Trophoblast cell (in vitro differentiated cells and primary cell): ENCODE data around the gene CBR1.

Experiments used
- DNase-seq, 2 donors: peaks; one replicate each; pipeline ENCODE4 v3.0.0-alpha.2; 2016
- H2AFZ ChIP-seq: 2 replicates; pipeline ENCODE4 v1.6.1; 2013; ENCODE audit warnings: low read length, moderate library complexity, mild to moderate bottlenecking; ENCODE audit not compliant: insufficient read depth, poor library complexity
- H2AK5ac ChIP-seq: 2 replicates; pipeline ENCODE4 v1.6.1; 2013; ENCODE audit warnings: mild to moderate bottlenecking, low read length
- H2BK120ac ChIP-seq: 2 replicates; pipeline ENCODE4 v1.6.1; 2013; ENCODE audit warnings: low read length, mild to moderate bottlenecking, moderate library complexity; ENCODE audit not compliant: insufficient read depth, poor library complexity
- H2BK12ac ChIP-seq: 2 replicates; pipeline ENCODE4 v1.6.1; 2013; ENCODE audit warnings: mild to moderate bottlenecking, low read length, moderate library complexity
- H2BK5ac ChIP-seq: 2 replicates; pipeline ENCODE4 v1.6.1; 2013; ENCODE audit warnings: low read length, low read depth, moderate library complexity, mild to moderate bottlenecking; ENCODE audit not compliant: poor library complexity
- H3K14ac ChIP-seq: 2 replicates; pipeline ENCODE4 v1.6.1; 2013; ENCODE audit warnings: mild to moderate bottlenecking, low read length
- H3K18ac ChIP-seq: 2 replicates; pipeline ENCODE4 v1.6.1; 2013; ENCODE audit warnings: mild to moderate bottlenecking, low read length
- H3K23ac ChIP-seq: 2 replicates; pipeline ENCODE4 v1.6.1; 2013; ENCODE audit warnings: low read length
- H3K27ac ChIP-seq: 2 replicates; pipeline ENCODE4 v1.5.1; 2013; ENCODE audit warnings: low read depth, mild to moderate bottlenecking, inconsistent platforms, low read length, moderate library complexity
- H3K27me3 ChIP-seq: 2 replicates; pipeline ENCODE4 v1.6.1; 2013; ENCODE audit warnings: inconsistent platforms, mild to moderate bottlenecking, low read length, moderate library complexity; ENCODE audit not compliant: insufficient read depth
- H3K36me3 ChIP-seq, 2 experiments: 1 replicate in 1 of 2; 2 replicates in 1 of 2; pipeline ENCODE4 v1.6.1; 2013; ENCODE audit warnings: low read length in 2 of 2, mild to moderate bottlenecking in 2 of 2, moderate library complexity in 1 of 2; ENCODE audit not compliant: insufficient read depth in 2 of 2, control insufficient read depth in 1 of 2
- H3K4ac ChIP-seq: 2 replicates; pipeline ENCODE4 v1.6.1; 2013; ENCODE audit warnings: low read depth, mild to moderate bottlenecking, low read length, moderate library complexity
- H3K4me1 ChIP-seq, 2 experiments: 1 replicate in 1 of 2; 2 replicates in 1 of 2; pipeline ENCODE4 v1.6.1; 2013; ENCODE audit warnings: low read length in 2 of 2, mild to moderate bottlenecking in 2 of 2, moderate library complexity in 1 of 2; ENCODE audit not compliant: insufficient read depth in 2 of 2, control insufficient read depth in 1 of 2
- H3K4me2 ChIP-seq: 2 replicates; pipeline ENCODE4 v1.6.1; 2013; ENCODE audit warnings: inconsistent platforms, mild to moderate bottlenecking, low read length, moderate library complexity
- H3K4me3 ChIP-seq: 2 replicates; pipeline ENCODE4 v1.5.1; 2013; ENCODE audit warnings: mild to moderate bottlenecking, low read depth, low read length, inconsistent platforms
- H3K79me1 ChIP-seq: one replicate; pipeline ENCODE4 v1.6.1; 2013; ENCODE audit warnings: low read length
- H3K79me2 ChIP-seq: 2 replicates; pipeline ENCODE4 v1.6.1; 2013; ENCODE audit warnings: low read length, mild to moderate bottlenecking; ENCODE audit not compliant: control insufficient read depth, insufficient read depth, poor library complexity
- H3K9ac ChIP-seq: 2 replicates; pipeline ENCODE4 v1.6.1; 2013; ENCODE audit warnings: mild to moderate bottlenecking, low read length
- H3K9me3 ChIP-seq: 2 replicates; pipeline ENCODE4 v1.6.1; 2013; ENCODE audit warnings: low read depth, mild to moderate bottlenecking, control low read depth, inconsistent platforms, low read length; ENCODE audit not compliant: insufficient read depth
- H4K12ac ChIP-seq: 2 replicates; pipeline ENCODE4 v1.6.1; 2013; ENCODE audit warnings: low read depth, mild to moderate bottlenecking, low read length, moderate library complexity
- H4K8ac ChIP-seq: 2 replicates; pipeline ENCODE4 v1.6.1; 2013; ENCODE audit warnings: low read depth, mild to moderate bottlenecking, low read length, moderate library complexity
- H4K91ac ChIP-seq: one replicate; pipeline ENCODE4 v1.6.1; 2013; ENCODE audit warnings: low read depth, mild to moderate bottlenecking, low read length, moderate library complexity
- WGBS: extraction: QIAGEN DNeasy Blood & Tissue Kit; methylation state at CpG from one replicate; pipeline ENCODE4 v1.1.7; 2013; ENCODE audit warnings: missing lambda C conversion rate; ENCODE audit not compliant: insufficient read length, insufficient coverage; ENCODE audit errors: extremely low coverage; 5-methylcytosine and 5-hydroxymethylcytosine counted together

The CBR1 gene

DNA sequence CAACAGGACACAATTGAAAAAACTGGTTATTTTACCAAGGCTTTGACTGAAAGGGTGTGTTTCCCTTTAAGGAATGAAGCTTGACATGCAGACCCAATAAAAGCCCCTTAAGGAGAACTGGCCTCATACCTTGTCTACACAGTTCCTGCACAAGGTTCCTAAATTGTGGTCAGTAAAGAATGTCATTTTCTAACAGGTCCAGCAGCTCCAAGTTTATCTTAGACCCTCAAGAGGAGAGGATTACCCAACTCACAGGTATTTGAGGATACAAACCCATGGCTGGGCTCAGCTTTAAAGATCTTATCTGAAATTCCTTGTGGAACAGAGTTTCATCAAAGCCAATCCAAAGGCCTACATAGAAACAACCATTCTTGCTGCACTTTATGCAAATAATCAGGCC lies 33.6 kb downstream of the CBR1 start:
- peak; percentile 44 to 81 for DNase-seq
- H3K27ac ChIP-seq, result no peak overlapping the region
- H4K12ac ChIP-seq, result no peak overlapping the region
- H4K8ac ChIP-seq, result no peak overlapping the region
- H3K23ac ChIP-seq, result no peak overlapping the region
- H3K79me2 ChIP-seq, result peaks cover 5% of the 10 kb centered on the region
- no peak overlapping the region for H4K91ac ChIP-seq
- no peak overlapping the region for H3K9ac ChIP-seq
- H2BK5ac ChIP-seq, result no peak overlapping the region
- H3K4me3 ChIP-seq, result no peak overlapping the region
- no peaks in the 10 kb centered on the region for H3K27me3 ChIP-seq
- H2BK120ac ChIP-seq, result no peak overlapping the region
- H3K9me3 ChIP-seq, result no peaks in the 10 kb centered on the region
- peaks cover 0 to 3% of the 10 kb centered on the region in 2 experiments for H3K4me1 ChIP-seq
- H2AFZ ChIP-seq, result no peak overlapping the region
- H3K18ac ChIP-seq, result no peak overlapping the region
- no peak overlapping the region for H2AK5ac ChIP-seq
- H3K4ac ChIP-seq, result no peak overlapping the region
- no peak overlapping the region for H3K4me2 ChIP-seq
- H3K14ac ChIP-seq, result no peak overlapping the region
- peaks cover 5 to 6% of the 10 kb centered on the region in 2 experiments for H3K36me3 ChIP-seq
- H3K79me1 ChIP-seq, result peaks cover 15% of the 10 kb centered on the region
- no peak overlapping the region for H2BK12ac ChIP-seq

DNA sequence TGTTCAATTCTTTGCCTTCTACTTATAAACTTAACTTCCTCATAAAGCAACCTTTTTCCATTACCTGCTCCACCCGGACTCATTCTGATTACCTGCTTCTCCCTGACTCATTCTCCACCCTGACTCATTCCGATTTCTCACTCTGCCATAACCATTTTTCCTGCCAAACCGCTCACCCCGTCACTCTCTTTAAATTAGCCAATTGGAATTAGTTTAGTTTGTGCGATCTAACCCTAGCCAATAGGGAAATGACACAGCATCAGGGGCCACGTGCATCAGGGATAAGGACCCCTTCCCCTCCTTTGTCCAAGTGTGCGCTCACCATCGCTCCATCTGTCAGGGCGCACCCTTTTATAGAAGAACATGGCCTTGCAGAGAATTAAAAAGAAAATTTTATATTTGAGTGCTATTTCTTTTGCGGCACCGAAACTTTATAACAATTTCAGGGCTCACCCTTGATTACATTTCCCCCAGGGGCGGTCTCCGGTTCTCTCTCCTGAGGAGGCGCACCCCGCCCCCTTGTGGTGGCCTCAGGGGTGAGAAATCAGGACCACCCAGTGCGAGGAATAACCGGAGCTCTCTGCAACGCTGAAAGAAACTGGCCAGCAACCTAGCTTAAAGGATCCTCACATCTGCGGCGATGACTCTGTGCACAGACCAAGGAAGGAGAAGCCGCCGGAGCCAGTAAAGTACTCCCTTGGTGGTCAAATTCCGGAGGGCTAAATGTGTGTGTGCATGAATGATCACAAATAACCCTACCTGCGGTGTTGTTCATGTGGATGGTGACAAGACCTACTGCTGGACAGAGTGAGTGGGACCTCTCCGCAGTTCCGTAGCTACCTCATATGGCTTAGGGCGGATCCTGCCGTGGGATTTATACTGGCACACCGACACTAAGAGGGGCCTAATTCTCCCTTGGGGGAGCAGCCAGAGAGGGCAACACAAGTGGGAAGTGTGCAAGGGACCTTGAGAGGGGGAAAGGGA lies 34.8 kb downstream of the CBR1 start:
- Histone ChIP-seq H4K91ac (peak overlapping the region; percentile 31), H3K27me3 (no peaks in the 10 kb centered on the region), H3K9me3 (no peaks in the 10 kb centered on the region), H4K12ac (no peak overlapping the region), H3K23ac (no peak overlapping the region), H2AFZ (peak overlapping the region; percentile 1), H4K8ac (peak overlapping the region; percentile 42), H3K4ac (peak overlapping the region; percentile 18), H3K79me2 (peaks cover 5% of the 10 kb centered on the region), H3K27ac (peak overlapping the region; percentile 24), H3K36me3 (peaks cover 5 to 6% of the 10 kb centered on the region in 2 experiments), H3K4me1 (peaks cover 0 to 3% of the 10 kb centered on the region in 2 experiments), H3K14ac (peak overlapping the region; percentile 59), H2AK5ac (peak overlapping the region; percentile 10), H2BK120ac (peak overlapping the region; percentile 57), H2BK12ac (peak overlapping the region; percentile 52), H3K9ac (peak overlapping the region; percentile 60), H2BK5ac (peak overlapping the region; percentile 52), H3K4me2 (peak overlapping the region; percentile 50), H3K4me3 (peak overlapping the region; percentile 54), H3K18ac (peak overlapping the region; percentile 43), H3K79me1 (peaks cover 15% of the 10 kb centered on the region)
- no CpG with 5 or more reads among the region's 29 CpGs for WGBS
- peak; percentile 60 to 78 for DNase-seq

DNA sequence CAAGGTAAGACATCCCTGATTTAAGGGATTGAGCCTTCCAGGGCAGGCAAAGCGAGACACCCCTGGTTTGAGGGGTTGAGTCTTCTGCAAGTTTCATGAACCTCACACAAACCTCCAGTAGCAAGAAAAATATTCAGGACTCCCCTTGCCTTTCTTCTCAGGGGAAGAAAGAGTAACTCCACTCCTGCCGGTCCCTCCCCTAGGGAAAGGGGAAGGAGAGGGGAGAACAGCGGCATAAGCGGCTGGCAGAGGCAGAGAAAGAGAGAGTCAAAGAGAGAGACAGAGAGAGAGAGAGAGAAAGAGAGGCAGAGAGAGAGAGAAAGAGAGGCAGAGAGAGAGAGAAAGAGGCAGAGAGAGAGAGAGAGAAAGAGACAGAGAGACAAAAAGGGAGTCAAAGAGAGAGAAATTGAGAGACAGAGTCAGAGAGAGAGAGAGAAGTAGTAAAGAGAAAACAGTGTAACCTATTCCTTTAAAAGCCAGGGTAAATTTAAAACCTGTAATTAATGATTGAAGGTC lies 35.6 kb downstream of the CBR1 start:
- Histone ChIP-seq H3K23ac (no peak overlapping the region), H3K36me3 (peaks cover 5 to 8% of the 10 kb centered on the region in 2 experiments), H3K4me3 (peak overlapping the region; percentile 54), H4K91ac (peak overlapping the region; percentile 31), H2AK5ac (peak overlapping the region; percentile 10), H2AFZ (no peak overlapping the region), H3K9me3 (no peaks in the 10 kb centered on the region), H3K27ac (peak overlapping the region; percentile 24), H3K79me1 (peaks cover 15% of the 10 kb centered on the region), H3K4me2 (peak overlapping the region; percentile 50), H3K79me2 (peaks cover 5% of the 10 kb centered on the region), H2BK12ac (peak overlapping the region; percentile 52), H3K18ac (peak overlapping the region; percentile 43), H4K8ac (peak overlapping the region; percentile 24), H3K27me3 (no peaks in the 10 kb centered on the region), H3K4me1 (peaks cover 0 to 3% of the 10 kb centered on the region in 2 experiments), H3K4ac (peak overlapping the region; percentile 18), H4K12ac (no peak overlapping the region), H2BK120ac (peak overlapping the region; percentile 57), H2BK5ac (peak overlapping the region; percentile 32), H3K9ac (peak overlapping the region; percentile 60), H3K14ac (peak overlapping the region; percentile 28)
- WGBS, result no CpG with 5 or more reads among the region's 4 CpGs
- DNase-seq, result no peak

DNA sequence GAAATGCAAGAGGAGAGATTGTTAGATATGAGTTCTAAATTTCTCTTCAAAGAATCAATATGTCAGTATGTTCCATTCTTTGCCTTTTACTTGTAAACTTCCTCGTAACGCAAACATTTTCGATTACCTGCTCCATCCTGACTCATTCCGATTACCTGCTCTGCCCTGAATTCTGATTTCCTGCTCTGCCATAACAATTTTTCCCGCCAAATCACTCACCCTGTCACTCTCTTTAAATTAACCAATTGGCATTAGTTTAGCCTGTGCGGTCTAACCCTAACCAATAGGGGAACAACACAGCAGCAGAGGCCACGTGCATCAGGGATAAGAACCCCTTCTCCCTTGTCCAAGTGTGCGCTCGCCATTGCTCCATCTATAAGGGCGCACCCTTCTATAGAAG lies 40.0 kb downstream of the CBR1 start:
- no peak overlapping the region for H4K8ac ChIP-seq
- H2AK5ac ChIP-seq, result no peak overlapping the region
- H3K4me2 ChIP-seq, result no peak overlapping the region
- H3K18ac ChIP-seq, result no peak overlapping the region
- no peak overlapping the region for H3K23ac ChIP-seq
- peaks cover 6% of the 10 kb centered on the region for H3K79me1 ChIP-seq
- no peaks in the 10 kb centered on the region for H3K27me3 ChIP-seq
- H3K4me1 ChIP-seq, result peaks cover 5% of the 10 kb centered on the region in 2 experiments
- H3K27ac ChIP-seq, result no peak overlapping the region
- H3K4ac ChIP-seq, result no peak overlapping the region
- DNase-seq, result no peak
- WGBS, result no CpG with 5 or more reads among the region's 10 CpGs
- H3K14ac ChIP-seq, result no peak overlapping the region
- no peak overlapping the region for H2AFZ ChIP-seq
- H4K12ac ChIP-seq, result no peak overlapping the region
- H3K4me3 ChIP-seq, result no peak overlapping the region
- no peak overlapping the region for H2BK12ac ChIP-seq
- H3K9ac ChIP-seq, result no peak overlapping the region
- H2BK5ac ChIP-seq, result no peak overlapping the region
- peaks cover 3% of the 10 kb centered on the region for H3K79me2 ChIP-seq
- H4K91ac ChIP-seq, result no peak overlapping the region
- H3K36me3 ChIP-seq, result peaks cover 5 to 8% of the 10 kb centered on the region in 2 experiments
- H3K9me3 ChIP-seq, result no peaks in the 10 kb centered on the region
- no peak overlapping the region for H2BK120ac ChIP-seq
